Stimulated activated CD8-positive, alpha-beta memory T cell treated with anti-CD3 and anti-CD28 coated beads, Interleukin-7, amount 100 ng/mL, for 4 hours (primary cell): Measurements from ENCODE around the gene MICAL2.

ENCODE experiments used
- DNase-seq, 2 donors: peaks; one replicate each; pipeline ENCODE4 v3.0.0-alpha.2; 2020; ENCODE audit warnings: low read depth in 2 of 2

MICAL2 gene

DNA sequence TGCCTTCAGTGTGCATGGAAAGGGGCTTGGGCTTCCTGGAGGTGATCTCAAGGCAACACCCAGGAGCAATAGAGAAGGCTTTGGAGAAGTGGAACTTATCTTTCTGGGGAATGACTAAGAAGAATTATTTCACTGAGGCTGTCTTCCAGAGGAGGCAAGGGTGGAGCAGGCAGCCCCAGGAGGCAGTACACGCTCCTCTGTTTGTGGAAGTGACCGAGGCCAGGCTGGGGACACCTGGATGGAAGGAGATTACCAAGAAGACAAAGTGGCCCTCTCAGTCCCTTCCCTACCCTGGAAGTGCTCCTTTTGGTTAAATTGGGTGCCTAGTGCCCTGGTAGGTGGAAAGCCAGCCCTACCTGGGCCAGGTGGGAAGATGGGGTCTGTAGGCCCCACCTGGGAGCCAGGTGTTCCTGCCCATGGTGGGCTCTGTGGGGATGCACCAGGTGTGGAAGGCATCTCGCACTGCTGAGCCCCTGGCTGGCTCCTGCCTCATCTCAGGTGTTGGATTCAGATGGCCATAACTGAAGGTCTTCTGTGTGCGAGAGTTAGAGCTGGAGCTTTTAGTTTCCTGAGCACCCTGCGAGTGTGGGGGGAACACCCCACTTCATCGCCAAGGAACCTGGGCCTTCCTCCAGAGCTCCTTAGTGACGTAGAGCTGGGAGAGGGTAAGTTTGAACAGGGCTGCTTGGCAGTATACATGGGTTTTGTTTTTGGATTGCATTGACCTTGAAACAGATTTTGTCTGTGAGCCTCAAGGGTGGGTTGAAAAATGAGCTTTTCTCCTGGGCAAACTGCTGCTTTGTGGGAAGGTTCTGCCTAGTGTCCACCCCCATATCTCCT, 46.1 kb downstream of the MICAL2 start:
- no peak for DNase-seq

DNA sequence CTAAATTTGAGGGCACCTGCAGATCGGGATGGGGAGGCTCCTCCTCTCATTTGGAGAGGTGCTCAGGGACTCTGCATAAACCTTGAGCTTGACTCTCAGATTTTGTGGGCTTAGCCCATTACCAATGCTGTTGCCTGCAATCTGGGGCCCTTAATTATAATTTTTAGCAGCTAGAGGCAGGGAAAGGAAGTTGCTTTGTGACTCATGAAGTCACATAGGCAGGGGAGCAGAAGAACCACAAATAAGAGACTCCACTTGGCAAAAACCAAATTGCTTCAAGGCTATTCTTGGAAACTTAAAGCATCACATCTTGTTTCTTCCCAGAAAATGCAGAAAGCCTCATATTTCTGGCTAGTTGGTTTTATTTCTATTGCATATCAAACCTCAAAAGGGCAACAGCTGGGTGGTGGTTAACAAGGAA, 46.9 kb downstream of the MICAL2 start:
- no peak for DNase-seq

DNA sequence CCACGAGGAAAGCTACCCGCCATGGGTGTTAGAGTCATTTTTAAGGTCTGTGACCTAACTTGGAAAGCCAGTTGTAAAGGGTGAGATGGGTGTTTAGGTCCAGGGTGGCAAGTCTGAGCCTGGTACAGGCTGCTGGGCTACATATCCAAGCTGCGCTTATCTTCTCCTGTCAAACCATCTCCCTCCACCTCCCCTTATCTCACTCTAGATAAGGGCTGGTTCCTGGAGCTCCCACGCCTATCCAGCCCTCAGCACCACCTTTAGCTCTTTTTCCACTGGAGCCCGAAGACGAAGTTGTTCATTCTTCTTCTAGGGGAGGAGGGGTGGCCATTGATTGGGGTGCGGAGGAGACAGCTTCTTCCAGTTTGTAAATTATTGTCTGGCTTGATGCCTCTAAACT, 48.5 kb downstream of the MICAL2 start:
- no peak for DNase-seq

DNA sequence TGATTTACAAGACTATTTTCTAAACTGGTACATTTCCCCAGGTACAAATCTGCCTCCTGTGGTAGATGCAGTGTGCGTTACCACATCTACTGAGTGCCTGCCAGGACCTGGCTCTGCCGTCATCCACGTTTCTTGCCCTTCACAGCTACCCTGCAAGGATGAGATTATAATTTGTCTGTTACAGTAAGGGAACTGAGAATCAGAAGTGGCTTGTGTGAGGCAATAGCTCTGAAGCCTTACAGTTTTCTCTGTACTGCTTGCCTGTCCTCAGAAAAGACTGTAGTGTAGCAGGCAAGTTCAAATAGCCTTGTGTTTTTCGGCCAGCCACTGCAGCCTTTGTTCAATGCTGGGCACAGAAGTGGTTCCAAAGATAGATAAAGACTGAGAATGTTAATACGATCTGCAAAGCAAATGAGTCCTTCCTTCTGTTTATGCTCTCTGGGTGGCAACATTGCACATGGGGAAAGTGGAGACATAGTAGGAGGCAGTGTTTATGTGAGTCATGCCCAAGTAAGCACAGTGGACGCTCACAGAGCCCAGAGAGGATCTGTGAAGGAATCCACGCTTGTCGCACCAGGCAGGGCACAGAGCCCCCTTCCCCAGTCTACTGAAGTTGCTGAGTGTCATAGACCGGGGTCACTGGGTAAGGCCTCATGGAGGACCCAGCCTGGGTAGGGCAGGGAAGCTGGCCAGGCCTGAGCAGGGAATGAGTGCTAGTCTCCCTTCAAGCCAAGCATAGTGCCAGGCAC, 49.1 kb downstream of the MICAL2 start:
- DNase-seq: no peak

DNA sequence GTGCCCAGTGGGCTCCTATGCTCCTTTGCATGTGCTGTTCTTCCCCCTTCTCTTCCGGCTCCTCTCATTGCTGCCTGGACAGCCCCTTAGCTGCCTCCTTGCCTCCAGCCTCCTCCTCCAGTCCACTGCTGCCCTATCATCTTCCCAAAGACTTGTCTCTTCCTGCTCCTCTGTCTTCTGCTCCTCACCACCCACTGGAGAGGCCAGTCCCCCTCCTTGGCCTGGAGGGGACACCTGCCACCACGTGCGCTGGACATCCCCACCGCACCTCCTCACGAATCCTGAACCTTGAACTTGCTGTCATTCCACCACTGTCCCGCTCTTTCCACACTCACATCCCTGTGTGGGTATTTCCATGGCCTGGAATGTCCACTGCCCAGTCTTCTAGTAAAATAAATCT, 49.8 kb downstream of the MICAL2 start:
- DNase-seq: no peak

DNA sequence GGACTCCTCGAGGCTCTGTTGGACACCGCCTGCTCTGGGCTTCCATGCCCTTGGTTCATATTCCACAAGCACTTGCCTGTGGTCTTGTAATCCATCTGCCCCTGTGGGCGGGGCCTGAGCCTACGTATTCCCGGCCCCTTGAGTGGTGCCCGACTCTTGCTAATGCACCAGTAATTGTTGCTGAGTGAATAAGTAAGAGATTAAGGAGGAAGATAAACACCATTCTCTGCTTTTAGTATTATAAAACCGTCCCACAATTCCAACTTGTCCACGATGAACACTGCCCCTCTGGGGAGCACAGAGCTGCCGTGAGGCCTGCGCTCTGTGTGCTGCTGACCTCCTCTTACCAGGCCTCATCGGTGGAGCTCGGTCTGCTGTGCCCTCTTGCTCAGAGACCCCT, 50.3 kb downstream of the MICAL2 start:
- DNase-seq: no peak

DNA sequence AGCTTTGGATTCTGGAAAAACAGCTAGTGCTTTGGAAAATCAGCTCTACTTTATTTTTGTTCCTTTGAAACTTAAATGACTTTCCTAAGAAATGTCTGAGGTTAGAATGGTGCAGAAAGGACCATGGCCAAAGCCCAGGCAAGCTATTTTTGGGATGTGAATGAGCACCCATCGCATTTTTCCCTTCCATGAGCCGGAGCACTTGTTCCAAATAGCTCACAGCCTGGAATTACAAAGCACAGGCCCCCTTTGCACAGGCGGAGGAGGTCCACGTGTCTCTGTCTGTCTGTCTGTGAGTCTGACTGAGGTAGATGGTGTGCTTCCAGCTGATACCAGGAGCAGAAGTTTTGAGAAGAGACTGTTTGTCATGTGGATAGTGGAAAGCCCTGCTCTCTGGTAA, 50.7 kb downstream of the MICAL2 start:
- DNase-seq: no peak

GRCh38 chr11:12161603-12162350, 51.4 kb downstream of the MICAL2 start:
- DNase-seq: no peak

- DNase-seq: no peak
These were observed 52.3 kb downstream of the MICAL2 start for GRCh38 chr11:12162652-12163051.

DNA sequence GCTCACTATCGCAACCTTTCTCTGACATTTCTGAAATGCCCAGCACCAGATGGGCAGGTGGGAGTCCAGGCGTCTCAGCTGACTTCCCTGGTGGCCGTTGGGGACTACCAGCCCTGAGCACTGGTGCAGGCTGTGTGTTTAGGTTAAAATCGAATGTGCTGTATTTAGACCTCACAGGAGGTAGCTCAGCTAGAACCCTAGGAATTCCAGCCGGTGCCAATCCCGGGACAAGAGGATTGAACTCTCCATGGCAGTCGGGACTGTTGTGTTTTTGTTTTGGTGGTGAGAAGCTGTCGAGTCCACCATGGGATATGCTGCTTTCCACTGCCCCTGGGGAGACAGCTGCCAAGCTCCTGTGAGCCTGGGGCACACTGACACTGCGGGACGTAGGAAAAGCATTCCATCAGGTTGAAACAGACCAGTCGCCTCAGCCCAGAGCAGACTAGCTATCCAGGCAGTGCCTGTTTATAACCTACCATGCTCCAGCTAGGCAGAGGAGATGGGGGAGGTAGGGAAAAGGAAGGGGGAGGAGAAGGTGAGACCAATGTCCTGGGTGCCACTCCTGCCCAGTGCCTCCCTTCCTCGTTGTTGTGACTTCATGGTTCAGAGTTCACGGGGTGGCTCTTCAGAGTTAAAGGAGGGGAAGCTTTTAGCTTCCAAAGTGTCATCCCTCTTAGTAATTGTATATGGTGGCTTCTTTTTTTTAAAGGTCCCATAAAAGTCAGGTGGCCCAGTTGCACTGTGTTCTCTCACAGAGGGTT, 53.0 kb downstream of the MICAL2 start:
- no peak for DNase-seq

DNA sequence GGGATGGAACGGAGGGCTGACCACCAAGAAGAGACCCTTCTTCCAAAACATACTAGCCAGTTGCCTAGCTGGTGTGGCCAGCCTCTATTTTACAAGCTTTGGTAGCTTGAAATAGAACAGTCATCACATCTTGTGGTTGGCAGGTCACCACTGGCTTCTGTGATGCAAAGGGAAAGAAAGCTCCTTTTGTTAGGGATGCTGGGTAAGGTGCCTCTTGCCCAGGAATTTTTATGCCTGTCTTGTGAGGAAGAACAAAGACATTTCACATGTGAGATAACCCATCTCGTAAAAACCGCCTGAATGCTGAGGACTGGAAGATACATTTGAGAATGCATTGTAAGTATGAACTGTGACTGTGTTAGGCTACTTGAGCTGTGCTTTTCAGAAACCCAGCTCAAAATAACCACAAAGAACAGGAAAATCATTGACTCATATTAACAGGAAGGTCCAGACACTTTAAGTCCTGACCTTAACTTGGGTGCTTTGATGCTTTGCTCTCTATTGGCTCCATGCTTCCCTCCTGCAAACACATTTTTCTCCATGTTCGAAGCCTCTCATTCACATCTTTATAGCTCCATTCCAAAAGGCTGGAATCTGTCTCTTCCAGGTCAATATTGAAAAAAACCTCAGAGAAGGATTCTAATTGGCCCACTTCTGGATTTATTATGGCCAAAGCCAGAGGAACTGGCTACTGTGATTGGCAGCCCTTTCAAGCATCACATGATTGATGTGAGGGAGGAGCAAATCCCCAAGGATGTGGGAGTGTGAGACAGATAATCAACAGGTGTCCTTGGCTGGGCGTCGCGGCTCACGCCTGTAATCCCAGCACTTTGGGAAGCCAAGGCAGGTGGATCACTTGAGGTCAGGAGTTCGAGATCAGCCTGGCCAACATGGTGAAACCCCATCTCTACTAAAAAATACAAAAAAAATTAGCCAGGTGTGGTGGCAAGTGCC, 53.9 kb downstream of the MICAL2 start:
- no peak for DNase-seq

GRCh38 chr11:12165237-12165875, 55.0 kb downstream of the MICAL2 start:
- no peak for DNase-seq

- no peak for DNase-seq
These were observed 56.1 kb downstream of the MICAL2 start for GRCh38 chr11:12166299-12167060.

- no peak for DNase-seq
These were observed 56.9 kb downstream of the MICAL2 start for GRCh38 chr11:12167061-12168000.

DNA sequence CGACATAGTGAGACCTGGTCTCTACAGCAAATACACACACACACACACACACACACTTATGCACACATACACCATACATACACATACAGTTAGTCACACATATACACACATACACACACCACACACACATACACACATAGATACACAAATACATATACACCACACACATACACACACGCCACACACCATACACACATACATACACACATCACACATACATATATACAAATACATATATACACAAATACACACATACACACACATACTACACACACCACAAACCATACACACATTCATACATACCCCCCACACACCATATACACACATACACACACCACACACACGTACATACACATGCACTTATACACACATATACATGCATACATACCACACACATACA, 57.7 kb downstream of the MICAL2 start:
- DNase-seq: no peak

DNA sequence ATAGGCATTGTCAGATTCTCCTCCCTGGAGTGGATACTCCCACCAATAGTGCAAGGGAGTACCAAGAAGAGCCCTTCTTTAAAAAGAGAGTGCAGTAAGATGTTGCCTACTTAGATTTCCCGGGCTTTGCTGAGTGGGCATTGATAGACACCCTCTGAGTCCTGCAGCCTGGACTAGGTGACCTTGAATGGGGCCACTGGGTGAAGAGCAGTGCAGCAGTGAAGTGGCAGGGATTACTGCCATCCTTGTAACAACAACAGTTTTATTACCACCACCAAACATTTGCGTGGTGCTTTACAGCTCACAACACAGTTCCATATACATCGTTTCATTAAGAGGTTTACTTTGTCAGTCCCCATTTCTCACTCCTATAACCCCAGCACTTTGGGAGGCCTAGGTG, 59.4 kb downstream of the MICAL2 start:
- no peak for DNase-seq

DNA sequence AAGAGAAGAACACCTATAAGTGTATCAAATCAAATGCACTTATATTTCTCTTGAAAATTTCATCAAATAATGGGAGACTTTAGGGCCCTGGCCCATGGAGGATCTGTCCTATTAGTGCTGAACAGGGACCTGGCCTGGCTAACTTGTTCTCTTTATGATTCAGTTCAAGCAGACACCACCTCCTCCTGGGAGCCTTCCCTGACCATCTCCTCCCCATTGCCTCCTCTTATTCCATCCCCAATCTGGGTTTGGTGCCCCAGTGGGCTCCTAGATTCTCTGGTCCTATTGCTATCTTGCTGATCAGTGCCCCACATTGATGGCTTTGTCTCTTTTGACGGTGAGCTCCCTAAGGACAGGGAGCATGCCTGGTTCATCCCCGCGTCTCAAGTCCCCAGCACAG, 60.1 kb downstream of the MICAL2 start:
- DNase-seq: no peak

DNA sequence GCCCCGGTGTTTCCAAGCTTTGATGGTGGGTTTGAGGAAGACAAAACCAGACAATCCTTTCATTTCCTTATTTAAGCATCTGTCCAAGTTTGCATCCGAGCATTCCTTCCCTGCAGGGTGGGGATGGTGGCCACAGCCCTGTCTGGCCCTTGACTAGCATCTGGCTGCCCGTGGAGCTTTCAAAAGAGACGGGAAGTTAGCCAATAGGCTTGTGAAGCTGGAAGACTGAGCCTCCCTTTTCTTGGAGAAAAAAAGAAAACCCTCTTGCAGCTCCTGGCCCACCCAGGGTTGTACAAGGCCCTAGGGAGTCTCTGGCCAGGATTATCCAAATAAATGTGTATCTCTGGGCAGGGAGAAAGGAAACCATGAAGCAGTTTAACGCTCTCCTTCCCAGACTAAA, 60.6 kb downstream of the MICAL2 start:
- no peak for DNase-seq
